Activated CD4-positive, alpha-beta T cell treated with anti-CD3 and anti-CD28 coated beads, Interleukin-2, amount 10 ng/mL, durations not matched to agents 24 days and 14 days (primary cell): Measurements from ENCODE around the gene RBM45. TPM values are rescaled to one million over a fixed set of nuclear protein-coding genes. Genes with fewer than 3 reads are reported as not detected.
"Not testable (repeated sequence)": the region's sequence is repeated elsewhere in the genome, so short reads cannot be mapped to it uniquely, and the experiment has no call there.

Experiments
- DNase-seq: peaks from one replicate; pipeline ENCODE4 v3.0.0; 2022
- H3K27ac Mint-ChIP-seq: one replicate; pipeline ENCODE4 v1.8.0; 2022; ENCODE audit warnings: mild to moderate bottlenecking, mixed read lengths
- H3K27me3 Mint-ChIP-seq: one replicate; pipeline ENCODE4 v1.8.0; 2022; ENCODE audit warnings: mixed read lengths
- H3K36me3 Mint-ChIP-seq: one replicate; pipeline ENCODE4 v1.8.0; 2022; ENCODE audit warnings: low read depth, mild to moderate bottlenecking, mixed read lengths
- H3K4me1 Mint-ChIP-seq: one replicate; pipeline ENCODE4 v1.8.0; 2021; ENCODE audit warnings: mixed read lengths
- H3K4me3 Mint-ChIP-seq: one replicate; pipeline ENCODE4 v1.8.0; 2022; ENCODE audit warnings: mild to moderate bottlenecking, moderate library complexity, mixed read lengths
- H3K9me3 Mint-ChIP-seq: one replicate; pipeline ENCODE4 v1.8.0; 2021; ENCODE audit warnings: mixed read lengths
- intact Hi-C: fragments of 100-400 bp; cut with micrococcal nuclease; formaldehyde crosslinking; loops from one replicate; pipeline ENCODE4 v1.15.1; 2023
- total RNA-seq: library from RNA; stranded (reverse); gene quantifications from 2 replicates; pipeline ENCODE4 v1.2.3, GENCODE V29; 2022

Gene RBM45
- total RNA-seq, 1 donor from 2014 or later, result 16.8 TPM

- Mint-ChIP-seq H3K27me3 (no peaks in the 10 kb centered on the region), H3K9me3 (no peaks in the 10 kb centered on the region), H3K27ac (no peak overlapping the region), H3K4me3 (no peak overlapping the region), H3K4me1 (peaks cover 10% of the 10 kb centered on the region), H3K36me3 (peaks cover 36% of the 10 kb centered on the region)
- no peak for DNase-seq
- intact Hi-C loops, result no loop called here
Observed at GRCh38 chr2:178119179-178119922, 7.1 kb downstream of the RBM45 start.

DNA sequence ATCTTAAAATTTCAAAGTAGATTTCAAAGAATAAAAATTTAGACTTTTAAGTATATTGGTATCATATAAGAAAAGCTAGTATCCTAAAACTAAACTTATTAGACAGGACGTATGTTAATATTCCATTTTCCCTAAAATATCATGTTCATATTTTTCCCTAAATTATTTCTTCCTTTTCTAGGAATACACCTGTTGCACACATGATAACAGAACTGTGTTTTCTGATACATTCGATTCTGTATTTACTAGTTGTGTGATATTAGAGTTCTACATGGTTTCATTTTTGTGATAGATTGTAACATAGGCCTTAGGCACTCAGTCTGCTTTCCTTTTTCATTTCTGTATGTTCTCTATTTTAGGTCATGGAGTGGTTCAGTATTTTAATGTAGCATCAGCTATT is 10.9 kb downstream of the RBM45 start:
- H3K4me1 Mint-ChIP-seq, result peaks cover 2% of the 10 kb centered on the region
- peaks cover 38% of the 10 kb centered on the region for H3K36me3 Mint-ChIP-seq
- H3K27ac Mint-ChIP-seq, result no peak overlapping the region
- no peaks in the 10 kb centered on the region for H3K9me3 Mint-ChIP-seq
- H3K27me3 Mint-ChIP-seq, result no peaks in the 10 kb centered on the region
- DNase-seq, result no peak
- intact Hi-C loops, result no loop called here
- no peak overlapping the region for H3K4me3 Mint-ChIP-seq

GRCh38 chr2:178125125-178125524 is 12.9 kb downstream of the RBM45 start:
- intact Hi-C loops, result no loop called here
- H3K4me1 Mint-ChIP-seq, result peaks cover 2% of the 10 kb centered on the region
- no peaks in the 10 kb centered on the region for H3K9me3 Mint-ChIP-seq
- DNase-seq, result no peak
- H3K36me3 Mint-ChIP-seq, result peaks cover 35% of the 10 kb centered on the region
- no peak overlapping the region for H3K4me3 Mint-ChIP-seq
- H3K27ac Mint-ChIP-seq, result no peak overlapping the region
- H3K27me3 Mint-ChIP-seq, result no peaks in the 10 kb centered on the region

DNA sequence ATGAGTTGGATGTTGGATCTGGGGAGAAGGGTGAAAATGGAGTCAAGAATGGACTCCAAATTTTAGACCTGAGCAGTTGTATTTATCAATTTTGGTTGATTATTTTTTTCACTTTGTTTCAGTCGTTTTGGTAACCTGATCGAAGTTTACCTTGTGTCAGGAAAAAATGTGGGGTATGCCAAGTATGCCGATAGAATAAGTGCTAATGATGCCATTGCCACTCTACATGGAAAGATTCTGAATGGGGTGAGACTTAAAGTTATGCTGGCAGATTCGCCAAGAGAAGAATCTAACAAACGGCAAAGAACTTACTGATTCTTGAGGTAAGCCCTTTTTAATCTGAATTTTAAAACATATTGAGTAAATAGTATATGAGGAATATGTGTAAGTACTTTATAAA is 13.6 kb downstream of the RBM45 start:
- H3K36me3 Mint-ChIP-seq, result peaks cover 38% of the 10 kb centered on the region
- H3K9me3 Mint-ChIP-seq, result no peaks in the 10 kb centered on the region
- no peaks in the 10 kb centered on the region for H3K27me3 Mint-ChIP-seq
- H3K27ac Mint-ChIP-seq, result no peak overlapping the region
- H3K4me3 Mint-ChIP-seq, result no peak overlapping the region
- H3K4me1 Mint-ChIP-seq, result peaks cover 2% of the 10 kb centered on the region
- intact Hi-C loops, result no loop called here
- no peak for DNase-seq

DNA sequence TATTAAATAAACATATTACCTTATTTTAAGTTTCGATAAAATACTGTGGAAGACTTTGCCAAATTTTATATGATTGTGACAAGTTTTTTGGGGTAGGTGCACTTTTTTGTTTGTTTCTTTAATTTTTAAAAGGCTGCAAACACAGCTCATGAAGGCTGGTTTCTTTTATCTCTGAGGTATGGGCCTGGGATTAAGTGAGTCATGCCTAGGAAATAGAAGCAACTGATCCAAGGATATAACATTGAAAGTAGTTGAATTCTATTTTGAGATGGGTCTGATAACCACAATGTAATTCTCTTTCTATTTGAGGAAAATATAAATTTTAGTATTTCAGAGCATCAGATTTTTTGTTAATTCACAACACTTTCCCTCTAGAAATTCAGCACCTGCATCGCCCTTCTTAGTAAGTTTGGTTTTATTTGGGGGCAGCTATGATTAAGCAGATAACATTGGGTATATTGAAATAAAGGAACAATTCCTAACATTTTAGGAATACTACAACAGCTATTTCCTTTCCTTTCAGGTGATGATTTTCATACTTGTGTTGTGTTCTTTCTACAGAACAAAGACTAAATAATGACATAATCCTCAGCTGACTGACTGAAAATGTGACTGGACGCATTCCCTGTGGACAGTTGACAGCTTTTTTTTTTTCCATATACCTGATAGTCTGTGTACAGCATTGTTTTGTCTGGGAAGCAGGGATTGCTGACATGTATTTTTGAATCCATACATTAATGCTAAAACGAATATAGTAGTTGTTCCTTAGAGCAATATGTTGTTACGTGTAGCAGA is 16.8 kb downstream of the RBM45 start:
- no peak overlapping the region for H3K4me3 Mint-ChIP-seq
- H3K27ac Mint-ChIP-seq, result no peak overlapping the region
- H3K9me3 Mint-ChIP-seq, result no peaks in the 10 kb centered on the region
- H3K36me3 Mint-ChIP-seq, result peaks cover 23% of the 10 kb centered on the region
- H3K27me3 Mint-ChIP-seq, result no peaks in the 10 kb centered on the region
- intact Hi-C loops, result no loop called here
- DNase-seq, result no peak
- H3K4me1 Mint-ChIP-seq, result peaks cover 2% of the 10 kb centered on the region

DNA sequence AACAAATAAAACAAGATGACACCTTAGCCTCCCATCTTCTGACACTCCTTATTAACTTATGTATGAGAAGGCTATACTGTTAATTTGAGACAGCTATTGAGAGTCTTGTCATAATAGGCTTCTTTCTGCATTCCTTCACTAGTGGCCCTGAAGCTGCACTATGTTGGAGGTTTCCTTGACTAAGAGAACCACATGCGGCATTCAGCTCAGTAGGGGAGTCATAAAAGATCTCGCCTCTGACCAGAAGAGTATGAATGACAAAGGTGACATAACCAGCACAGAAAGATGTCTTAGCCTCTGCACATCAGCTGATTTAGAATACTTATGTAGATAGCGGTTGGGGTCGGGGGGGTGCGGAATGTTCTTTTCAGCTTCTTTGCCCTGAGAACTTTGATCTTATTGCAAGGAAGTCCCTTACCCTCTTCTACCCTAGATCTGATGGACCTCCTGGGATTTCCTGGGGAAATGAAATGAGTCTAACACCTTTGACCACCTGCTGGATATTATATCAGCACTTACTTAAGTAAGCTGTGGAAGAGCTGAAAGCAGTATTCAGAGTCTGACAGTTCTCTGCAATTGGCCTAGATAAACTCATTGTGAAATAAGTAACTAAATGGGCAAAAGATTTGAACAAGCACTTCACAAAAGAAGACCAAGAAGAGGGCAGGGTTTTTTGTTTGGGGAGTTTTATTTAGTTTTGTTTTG is 24.2 kb downstream of the RBM45 start:
- intact Hi-C loops, result no loop called here
- DNase-seq, result no peak
- Mint-ChIP-seq H3K27me3 (peaks cover 3% of the 10 kb centered on the region), H3K9me3 (no peaks in the 10 kb centered on the region), H3K4me1 (no peaks in the 10 kb centered on the region), H3K27ac (no peak overlapping the region), H3K36me3 (peaks cover 5% of the 10 kb centered on the region), H3K4me3 (no peak overlapping the region)

DNA sequence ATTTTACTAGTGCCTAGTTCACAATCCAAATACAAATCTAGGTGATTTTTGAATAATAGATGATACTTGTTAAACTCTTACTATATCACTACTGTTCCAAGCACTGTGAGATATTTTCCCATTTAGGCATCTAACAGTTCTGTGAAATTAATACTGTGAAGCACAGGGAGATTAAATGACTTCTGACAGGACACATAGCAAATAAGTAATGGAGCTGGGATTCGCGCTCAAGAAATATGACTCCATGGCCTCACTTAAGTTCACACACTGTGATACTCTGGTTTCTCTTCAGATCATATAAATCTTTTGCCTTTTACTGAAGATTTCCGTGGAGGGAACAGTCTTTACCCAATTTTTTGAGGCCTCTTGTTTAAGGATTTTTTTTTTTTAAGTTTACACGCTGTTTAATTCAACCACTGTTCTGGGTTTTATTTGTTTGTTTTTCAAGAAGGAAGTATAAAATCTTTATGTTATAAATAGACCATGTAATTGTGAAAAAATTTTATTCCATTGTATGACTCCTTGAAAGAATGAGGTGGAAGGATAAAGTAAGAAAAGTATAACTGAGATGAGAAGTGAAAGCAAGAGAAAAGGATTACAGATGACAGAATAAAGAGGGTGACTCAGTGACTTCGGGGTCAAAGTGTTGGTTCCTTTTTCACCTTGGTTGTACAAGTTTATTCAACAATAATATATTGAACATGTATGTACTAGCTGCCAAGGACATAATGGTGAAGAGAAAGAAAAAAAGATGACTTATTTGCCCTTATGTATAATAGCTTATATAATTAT is 30.2 kb downstream of the RBM45 start:
- Mint-ChIP-seq H3K27me3 (peaks cover 18% of the 10 kb centered on the region), H3K27ac (no peak overlapping the region), H3K4me3 (no peak overlapping the region), H3K4me1 (no peaks in the 10 kb centered on the region), H3K36me3 (no peaks in the 10 kb centered on the region), H3K9me3 (no peaks in the 10 kb centered on the region)
- intact Hi-C loops, result no loop called here
- no peak for DNase-seq

DNA sequence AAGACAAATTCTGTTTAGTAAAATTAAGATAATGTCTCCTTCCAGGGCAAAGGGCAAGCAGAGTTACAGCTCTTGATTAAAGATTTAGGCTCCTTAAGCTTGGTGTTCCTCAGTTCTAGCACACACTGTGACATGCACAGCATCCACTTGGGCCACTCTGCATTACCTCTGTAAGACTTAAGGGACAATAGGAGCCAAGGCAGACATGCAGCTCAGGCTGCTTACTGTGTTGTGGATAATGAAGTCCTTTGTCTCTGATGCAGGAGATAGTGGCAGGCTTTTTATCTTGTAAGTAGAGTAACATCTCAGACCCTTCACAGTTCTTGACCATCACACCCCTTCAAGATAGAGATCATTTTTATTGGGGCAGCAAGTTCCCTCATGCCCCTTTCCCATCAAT is 31.2 kb downstream of the RBM45 start:
- H3K9me3 Mint-ChIP-seq, result no peaks in the 10 kb centered on the region
- no peaks in the 10 kb centered on the region for H3K4me1 Mint-ChIP-seq
- intact Hi-C loops, result no loop called here
- H3K27ac Mint-ChIP-seq, result no peak overlapping the region
- peaks cover 19% of the 10 kb centered on the region for H3K27me3 Mint-ChIP-seq
- H3K36me3 Mint-ChIP-seq, result no peaks in the 10 kb centered on the region
- DNase-seq, result no peak
- H3K4me3 Mint-ChIP-seq, result no peak overlapping the region

DNA sequence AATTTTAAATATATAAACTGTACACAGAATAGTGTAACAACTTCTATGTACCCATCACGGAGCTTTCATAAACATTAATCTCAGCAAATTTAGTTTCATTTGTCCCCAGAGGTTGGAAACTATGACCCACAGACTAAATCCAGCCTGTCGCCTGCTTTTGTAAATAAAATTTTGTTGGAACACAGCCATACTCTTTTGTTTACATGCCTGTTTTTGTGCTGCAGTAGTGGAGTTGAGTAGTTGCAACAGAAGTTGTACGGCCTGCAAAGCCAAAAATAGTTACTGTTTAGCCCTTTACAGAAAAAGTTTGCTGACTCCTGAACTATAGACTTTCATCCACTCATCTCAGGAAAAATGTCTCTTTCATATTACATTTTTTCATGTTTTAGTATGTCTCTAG is 39.8 kb downstream of the RBM45 start:
- Mint-ChIP-seq H3K27me3 (peaks cover 19% of the 10 kb centered on the region), H3K36me3 (no peaks in the 10 kb centered on the region), H3K4me3 (no peak overlapping the region), H3K4me1 (no peaks in the 10 kb centered on the region), H3K9me3 (peaks cover 4% of the 10 kb centered on the region), H3K27ac (no peak overlapping the region)
- no peak for DNase-seq
- intact Hi-C loops, result no loop called here

- no peaks in the 10 kb centered on the region for H3K36me3 Mint-ChIP-seq
- H3K27ac Mint-ChIP-seq, result no peak overlapping the region
- no peak overlapping the region for H3K4me3 Mint-ChIP-seq
- H3K9me3 Mint-ChIP-seq, result peaks cover 4% of the 10 kb centered on the region
- H3K27me3 Mint-ChIP-seq, result peaks cover 19% of the 10 kb centered on the region
- no peak for DNase-seq
- intact Hi-C loops, result no loop called here
- H3K4me1 Mint-ChIP-seq, result no peaks in the 10 kb centered on the region
Observed at GRCh38 chr2:178152542-178152941, 40.3 kb downstream of the RBM45 start.

GRCh38 chr2:178152977-178153376 is 40.7 kb downstream of the RBM45 start:
- no peak for DNase-seq
- intact Hi-C loops, result no loop called here
- Mint-ChIP-seq H3K4me1 (no peaks in the 10 kb centered on the region), H3K36me3 (no peaks in the 10 kb centered on the region), H3K27me3 (peaks cover 18% of the 10 kb centered on the region), H3K4me3 (no peak overlapping the region), H3K27ac (no peak overlapping the region), H3K9me3 (peaks cover 4% of the 10 kb centered on the region)

DNA sequence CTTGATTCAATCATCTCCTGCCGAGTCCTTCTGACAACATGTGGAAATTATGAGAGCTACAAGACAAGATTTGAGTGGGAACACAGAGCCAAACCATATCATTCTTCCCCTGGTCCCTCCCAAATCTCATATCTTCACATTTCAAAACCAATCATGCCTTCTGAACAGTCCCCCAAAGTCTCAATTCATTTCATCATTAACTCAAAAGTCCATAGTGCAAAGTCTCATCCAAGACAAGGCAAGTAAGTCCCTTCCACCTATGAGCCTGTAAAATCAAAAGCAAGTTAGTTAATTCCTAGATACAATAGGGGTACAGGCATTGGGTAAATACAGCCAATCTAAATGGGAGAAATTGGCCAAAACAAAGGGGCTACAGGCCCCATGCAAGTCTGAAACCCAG is 41.6 kb downstream of the RBM45 start:
- DNase-seq, H3K4me3 Mint-ChIP-seq, H3K36me3 Mint-ChIP-seq, H3K9me3 Mint-ChIP-seq, H3K4me1 Mint-ChIP-seq, H3K27ac Mint-ChIP-seq, intact Hi-C loops: not testable (repeated sequence)
- H3K27me3 Mint-ChIP-seq, result peaks cover 24% of the 10 kb centered on the region

DNA sequence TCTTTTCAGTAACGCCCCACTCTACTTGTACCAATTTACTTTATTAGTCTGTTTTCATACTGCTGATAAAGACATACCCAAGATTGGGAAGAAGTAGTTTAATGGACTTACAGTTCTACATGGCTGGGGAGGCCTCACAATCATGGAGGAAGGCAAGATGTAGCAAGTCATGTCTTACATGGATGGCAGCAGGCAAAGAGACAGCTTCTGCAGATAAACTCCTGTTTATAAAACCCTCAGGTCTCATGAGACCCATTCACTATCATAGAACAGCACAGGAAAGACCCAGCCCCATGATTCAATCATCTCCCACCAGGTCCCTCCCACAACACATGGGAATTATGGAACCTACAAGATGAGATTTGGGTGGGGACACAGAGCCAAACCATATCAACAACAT is 43.3 kb downstream of the RBM45 start:
- H3K27me3 Mint-ChIP-seq, result peaks cover 28% of the 10 kb centered on the region
- H3K4me1 Mint-ChIP-seq, result no peaks in the 10 kb centered on the region
- intact Hi-C loops, result no loop called here
- no peak overlapping the region for H3K27ac Mint-ChIP-seq
- H3K4me3 Mint-ChIP-seq, result no peak overlapping the region
- no peaks in the 10 kb centered on the region for H3K36me3 Mint-ChIP-seq
- peak; percentile 20 for DNase-seq
- H3K9me3 Mint-ChIP-seq, result peaks cover 4% of the 10 kb centered on the region
